KOPT-K1 (cell line): ENCODE results near the gene ADM2.
"Not testable (repeated sequence)": the region's sequence is repeated elsewhere in the genome, so short reads cannot be mapped to it uniquely, and the experiment has no call there.

Experiments used
- H3K27ac ChIP-seq: fragments of 200-600 bp; sonication (generic); 2 replicates; pipeline ENCODE4 v1.5.1; 2016; ENCODE audit warnings: antibody characterized with exemption, mild to moderate bottlenecking, low read depth, low read length; ENCODE audit not compliant: poor library complexity, severe bottlenecking
- H3K36me3 ChIP-seq: fragments of 200-600 bp; sonication (generic); 2 replicates; pipeline ENCODE4 v1.5.1; 2017; ENCODE audit warnings: antibody characterized with exemption, mild to moderate bottlenecking, low read length, moderate library complexity; ENCODE audit not compliant: insufficient read depth
- H3K9me3 ChIP-seq: fragments of 200-600 bp; sonication (generic); 2 replicates; pipeline ENCODE4 v1.5.1; 2017; ENCODE audit warnings: antibody characterized with exemption, low read length, mild to moderate bottlenecking; ENCODE audit not compliant: insufficient read depth, poor library complexity, severe bottlenecking

The ADM2 gene

GRCh38 chr22:50526834-50527801, 45.8 kb downstream of the ADM2 start:
- Histone ChIP-seq H3K36me3 (peaks cover 25% of the 10 kb centered on the region), H3K9me3 (peaks cover 10% of the 10 kb centered on the region), H3K27ac (peak overlapping the region; percentile 93)

GRCh38 chr22:50527921-50528681, 46.8 kb downstream of the ADM2 start:
- peaks cover 15% of the 10 kb centered on the region for H3K36me3 ChIP-seq
- H3K27ac ChIP-seq = no peak overlapping the region
- H3K9me3 ChIP-seq = peaks cover 10% of the 10 kb centered on the region

GRCh38 chr22:50528682-50529415, 47.5 kb downstream of the ADM2 start:
- H3K27ac ChIP-seq = no peak overlapping the region
- H3K9me3 ChIP-seq = peaks cover 10% of the 10 kb centered on the region
- peaks cover 8% of the 10 kb centered on the region for H3K36me3 ChIP-seq

GRCh38 chr22:50529416-50529896, 48.1 kb downstream of the ADM2 start:
- Histone ChIP-seq H3K27ac (no peak overlapping the region), H3K9me3 (peaks cover 10% of the 10 kb centered on the region), H3K36me3 (peaks cover 2% of the 10 kb centered on the region; the same call in 1 of the 2 replicates)

- no peak within 1 kb of the TSS for H3K27ac ChIP-seq
- peaks cover 10% of the 10 kb centered on the region for H3K9me3 ChIP-seq
- no peaks in the 10 kb centered on the region for H3K36me3 ChIP-seq
Measured at GRCh38 chr22:50529897-50530579, 48.7 kb downstream of the ADM2 start, which contains the start of gene TYMP. Gene TYMP (minus strand): TSS chr22:50530012. CDS start chr22:50529709, 303 bp downstream.

GRCh38 chr22:50530580-50530876, 49.2 kb downstream of the ADM2 start:
- H3K9me3 ChIP-seq = peaks cover 10% of the 10 kb centered on the region

GRCh38 chr22:50530877-50531545, 49.7 kb downstream of the ADM2 start:
- H3K9me3 ChIP-seq = peaks cover 10% of the 10 kb centered on the region
- H3K27ac ChIP-seq = no peak overlapping the region
- no peaks in the 10 kb centered on the region for H3K36me3 ChIP-seq

More at GRCh38 chr22:50530580-50530876, 49.2 kb downstream of the ADM2 start:
- H3K27ac ChIP-seq = no peak overlapping the region
- H3K36me3 ChIP-seq = no peaks in the 10 kb centered on the region

- no peaks in the 10 kb centered on the region for H3K36me3 ChIP-seq
- no peak overlapping the region for H3K27ac ChIP-seq
- H3K9me3 ChIP-seq = peaks cover 10% of the 10 kb centered on the region
Measured at GRCh38 chr22:50531546-50531961, 50.2 kb downstream of the ADM2 start.

- H3K9me3 ChIP-seq = peaks cover 10% of the 10 kb centered on the region
- H3K27ac ChIP-seq = no peak overlapping the region
- H3K36me3 ChIP-seq = no peaks in the 10 kb centered on the region
Measured at GRCh38 chr22:50531962-50532674, 50.8 kb downstream of the ADM2 start.

- peaks cover 10% of the 10 kb centered on the region for H3K9me3 ChIP-seq
- no peaks in the 10 kb centered on the region for H3K36me3 ChIP-seq
- H3K27ac ChIP-seq = no peak overlapping the region
Measured at GRCh38 chr22:50532824-50533796, 51.8 kb downstream of the ADM2 start.

- not testable (repeated sequence) for H3K9me3 ChIP-seq, H3K27ac ChIP-seq, H3K36me3 ChIP-seq
Measured at GRCh38 chr22:50533856-50534711, 52.7 kb downstream of the ADM2 start.

GRCh38 chr22:50535113-50535512, 53.8 kb downstream of the ADM2 start:
- Histone ChIP-seq H3K9me3 (peaks cover 10% of the 10 kb centered on the region), H3K36me3 (no peaks in the 10 kb centered on the region), H3K27ac (no peak overlapping the region)
